Transverse colon (tissue), 3 donors: Measurements from ENCODE around the gene MTX2.

Experiments used
- CTCF ChIP-seq, 5 experiments: fragments of 200-600 bp in 3 of 5; fragments of 450-650 bp in 2 of 5; sonication (generic) in 3 of 5; IDR thresholded peaks; 1 replicate in 2 of 5; 2 replicates in 3 of 5; pipeline ENCODE4 v1.5.1; 2016 to 2017; ENCODE audit warnings: antibody characterized with exemption in 5 of 5, inconsistent platforms in 3 of 5, mild to moderate bottlenecking in 2 of 5, moderate library complexity in 1 of 5
- EP300 ChIP-seq: sonication (generic); formaldehyde crosslinking; IDR thresholded peaks from one replicate; pipeline ENCODE4 v1.6.1; 2017; ENCODE audit warnings: antibody characterized with exemption, low read depth
- POLR2A ChIP-seq: fragments of 450-650 bp; IDR thresholded peaks from one replicate; pipeline ENCODE4 v1.6.1; 2016; ENCODE audit warnings: antibody characterized with exemption, mild to moderate bottlenecking, moderate library complexity

- no peak for TF ChIP-seq CTCF (IDR thresholded peaks at IDR 0.05)
- no peak for TF ChIP-seq POLR2A
- TF ChIP-seq EP300, result no peak
Observed at GRCh38 chr2:176293334-176293733, 24.1 kb downstream of the MTX2 start.
